Activated naive CD4-positive, alpha-beta T cell treated with anti-CD3 and anti-CD28 coated beads, Interleukin-2, amount 50 U/mL, for 16 hours (primary cell): ENCODE measurements around the gene ZNF683.
"Not testable (repeated sequence)": the region's sequence is repeated elsewhere in the genome, so short reads cannot be mapped to it uniquely, and the experiment has no call there.

Source experiments
- DNase-seq: peaks from one replicate; pipeline ENCODE4 v3.0.0-alpha.2; 2020

ZNF683 gene

GRCh38 chr1:26384076-26384475 lies 11.5 kb upstream of the ZNF683 start:
- DNase-seq = no peak

DNA sequence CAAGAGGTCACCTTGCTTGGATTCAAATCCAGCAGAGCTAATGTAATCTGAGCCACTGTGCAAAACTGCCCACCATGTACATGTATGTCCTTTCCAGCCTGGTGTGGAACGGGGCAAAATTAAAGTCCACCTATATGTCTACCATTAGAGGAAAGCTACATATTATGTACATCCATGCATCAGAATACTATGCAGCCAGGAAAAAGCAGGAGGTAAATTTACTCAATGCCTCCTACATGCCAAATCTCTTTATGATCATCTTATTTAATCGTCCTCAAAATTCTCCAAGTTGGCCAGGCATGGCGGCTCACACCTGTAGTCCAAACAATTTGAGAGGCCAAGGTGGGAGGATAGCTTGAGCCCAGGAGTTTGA lies 6.3 kb upstream of the ZNF683 start:
- no peak for DNase-seq

DNA sequence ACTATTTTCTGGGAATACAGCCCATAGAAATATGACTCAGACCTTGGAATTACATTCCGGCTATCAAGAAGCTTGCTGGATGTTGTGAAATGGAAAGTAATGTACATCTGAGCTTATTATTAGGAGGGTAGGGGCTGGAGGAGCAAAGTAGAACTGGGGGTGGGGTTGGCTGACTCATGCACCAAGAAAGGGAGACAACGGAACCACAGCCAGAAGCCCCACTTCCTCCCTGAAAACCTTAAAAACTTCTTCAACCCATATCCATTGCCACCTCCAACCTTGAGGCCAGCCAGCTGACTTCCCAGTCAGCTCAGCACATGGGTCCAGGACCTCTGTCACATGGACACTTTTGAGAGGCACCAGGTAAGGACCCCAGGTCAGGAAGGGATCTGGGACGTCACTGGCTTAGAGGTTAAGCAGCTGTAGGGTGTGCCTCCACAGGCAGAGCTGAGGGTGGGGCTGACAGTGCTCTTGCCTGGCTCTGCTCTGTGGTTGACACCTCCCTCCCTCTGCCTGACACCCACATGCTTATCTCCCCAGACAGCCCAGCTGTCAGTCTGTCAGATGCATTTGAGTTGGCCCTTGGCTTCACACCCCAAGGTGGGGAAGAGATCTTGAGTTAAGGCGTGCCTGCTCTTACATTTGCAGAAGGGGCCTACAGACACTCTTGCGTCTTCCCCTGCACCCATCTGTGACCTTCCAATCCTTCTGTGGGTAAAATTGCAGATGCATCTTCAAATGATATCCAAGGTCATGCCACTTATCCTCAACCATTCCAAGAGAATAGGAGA lies 5.7 kb upstream of the ZNF683 start:
- DNase-seq = peak; percentile 60

DNA sequence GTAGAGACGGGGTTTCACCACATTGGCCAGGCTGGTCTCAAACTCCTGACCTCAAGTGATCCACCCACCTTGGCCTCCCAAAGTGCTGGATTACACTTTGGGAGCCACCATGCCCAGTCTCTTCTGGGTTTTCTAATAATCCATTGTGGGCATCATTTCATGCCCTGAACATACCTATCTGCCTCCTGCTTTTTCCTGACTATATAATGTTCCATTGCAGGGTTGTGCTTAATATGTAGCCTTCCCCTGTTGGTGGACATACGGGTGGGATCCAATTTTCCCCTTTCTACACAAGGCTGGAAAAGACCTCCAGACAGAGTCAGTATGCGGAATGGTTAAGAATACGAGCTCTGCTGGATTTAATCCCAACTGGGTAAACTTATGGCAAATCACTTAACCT lies 3.5 kb upstream of the ZNF683 start:
- no peak for DNase-seq

GRCh38 chr1:26375081-26375480 lies 2.5 kb upstream of the ZNF683 start:
- DNase-seq = no peak

DNA sequence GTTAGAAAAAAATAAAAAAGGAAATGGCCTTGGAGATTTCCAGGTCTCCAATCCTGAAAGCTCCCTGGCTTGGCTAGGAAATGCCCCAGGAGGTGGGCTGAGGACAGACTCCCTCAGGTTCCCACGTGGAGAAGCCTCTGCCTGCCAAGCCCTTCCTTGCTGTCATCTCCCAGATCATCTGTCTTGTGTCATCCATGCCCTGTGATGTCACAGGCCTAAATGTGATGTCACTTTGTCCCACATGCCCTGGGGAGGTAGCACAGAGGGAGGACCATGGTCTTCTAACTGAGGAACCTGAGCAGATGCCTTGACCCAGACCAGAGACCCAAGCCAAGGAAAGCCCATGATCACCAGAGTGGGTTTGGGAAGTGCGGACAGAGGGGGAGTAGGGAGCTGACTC lies 1.8 kb upstream of the ZNF683 start:
- not testable (repeated sequence) for DNase-seq

DNA sequence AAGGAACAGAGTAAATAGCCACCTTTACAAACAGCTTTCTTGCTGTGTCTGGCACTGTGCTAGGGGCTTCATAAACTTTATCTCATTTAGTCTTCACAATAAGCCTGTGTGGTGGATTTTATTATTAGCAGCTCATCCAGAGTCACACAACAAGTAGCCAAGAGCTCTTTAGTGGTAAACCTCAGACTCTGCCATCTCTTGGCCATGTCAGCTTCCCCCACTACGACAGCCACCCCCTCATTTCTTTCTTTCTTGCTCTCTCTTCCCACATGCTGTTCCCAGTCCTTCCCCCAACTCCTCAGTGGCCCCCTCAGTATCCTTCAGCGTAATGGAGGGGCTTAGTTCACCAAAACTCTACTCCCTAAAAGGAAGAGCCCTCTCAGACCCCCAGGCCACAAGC lies 1.2 kb upstream of the ZNF683 start:
- DNase-seq = no peak

- DNase-seq = no peak
These were observed 731 bp upstream of the ZNF683 start for GRCh38 chr1:26373281-26373680.

DNA sequence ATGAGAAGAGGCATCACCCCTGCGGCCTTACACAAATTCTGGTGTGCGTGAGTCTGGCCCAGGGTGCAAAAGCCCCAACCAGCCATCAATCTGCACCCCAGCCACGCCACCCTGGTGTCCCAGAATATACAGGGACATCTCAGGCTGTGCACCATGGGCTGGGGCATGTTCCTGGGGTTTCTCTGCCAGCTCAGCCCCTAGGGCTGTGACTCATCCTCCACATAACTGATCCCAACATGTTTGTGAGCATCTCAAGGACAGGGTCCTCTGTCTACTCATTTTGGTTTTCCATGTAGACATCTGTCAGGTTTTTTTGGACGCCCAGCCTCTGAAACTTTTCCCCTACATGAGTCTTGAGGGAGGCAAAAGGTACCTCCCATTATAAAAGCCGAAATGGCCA lies 511 bp downstream of the ZNF683 start:
- DNase-seq = no peak

DNA sequence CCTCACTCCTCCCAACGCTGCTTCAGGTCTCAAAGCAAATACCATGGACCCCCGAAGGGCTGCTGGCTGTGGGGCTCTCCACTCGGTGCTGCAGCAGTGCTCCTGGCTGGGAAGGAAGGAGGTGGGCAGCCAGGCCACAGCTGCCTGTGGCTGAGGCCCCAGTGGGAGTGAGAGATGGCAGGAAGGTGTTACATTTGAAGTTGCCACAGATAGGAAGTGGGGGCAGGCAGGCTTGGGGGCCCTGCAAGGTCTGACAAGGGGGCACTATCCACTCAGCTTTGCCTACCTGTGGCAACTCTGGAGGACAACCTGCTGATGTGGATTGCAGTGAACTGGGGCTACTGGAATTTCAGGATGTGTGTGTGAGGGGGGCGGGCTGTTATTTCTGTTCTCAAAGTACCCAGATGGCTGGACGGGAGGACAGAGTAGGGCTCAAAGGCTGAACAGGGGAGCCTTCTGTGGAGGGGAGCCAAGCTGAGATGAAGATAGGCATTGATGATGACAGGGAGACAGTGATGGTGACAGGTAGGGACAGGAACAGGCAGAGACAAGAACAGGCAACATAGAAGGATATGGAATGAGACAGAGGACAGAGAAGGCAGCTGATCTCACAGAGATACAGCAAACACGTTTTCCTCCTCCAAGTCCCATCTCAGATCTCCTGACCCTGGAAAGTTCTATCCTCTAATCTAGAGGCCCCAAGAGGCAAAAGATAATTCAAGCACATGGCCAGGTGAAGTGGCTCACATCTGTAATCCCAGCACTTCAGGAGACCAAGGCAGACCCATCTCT lies 1.8 kb downstream of the ZNF683 start:
- no peak for DNase-seq

DNA sequence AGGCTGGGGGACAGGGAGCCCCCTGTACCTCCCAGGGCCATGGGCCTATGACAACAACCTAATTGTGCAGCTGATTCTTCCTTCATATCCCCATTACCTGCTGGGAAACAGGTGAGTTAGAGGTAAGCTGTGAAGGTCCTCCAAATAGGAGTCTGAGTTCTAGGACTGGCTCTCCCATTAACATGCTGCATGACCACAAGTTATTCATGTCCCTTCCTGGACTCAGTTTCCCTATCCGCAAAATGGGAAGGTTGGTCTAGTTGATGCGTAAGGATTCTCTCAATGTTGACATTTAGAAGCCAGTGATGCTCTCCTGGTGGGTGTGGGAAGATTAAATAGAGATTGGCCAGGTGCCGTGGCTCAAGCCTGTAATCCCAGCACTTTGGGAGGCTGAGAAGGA lies 4.1 kb downstream of the ZNF683 start:
- DNase-seq = no peak

- DNase-seq = no peak
These were observed 4.5 kb downstream of the ZNF683 start for GRCh38 chr1:26368006-26368405.

DNA sequence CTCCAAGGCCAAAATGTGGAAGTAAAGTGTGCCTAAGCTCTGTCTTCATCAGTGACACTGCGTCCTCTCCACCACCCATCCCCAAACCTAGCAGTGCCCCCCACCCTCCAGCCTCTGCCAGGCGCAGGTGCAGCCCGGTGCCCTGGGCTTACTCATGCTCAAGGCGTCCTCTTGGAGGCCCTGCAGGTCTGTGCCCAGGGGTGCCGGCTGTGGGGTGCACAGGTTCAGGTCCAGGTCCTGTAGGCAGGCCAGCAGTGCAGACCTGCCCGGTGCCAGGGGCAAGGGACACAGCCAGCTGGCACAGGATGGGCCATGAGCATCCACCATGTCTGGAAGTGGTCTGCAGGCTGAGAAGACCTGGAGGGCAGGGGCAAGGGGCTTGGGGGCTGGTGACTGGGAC lies 5.1 kb downstream of the ZNF683 start:
- DNase-seq = no peak

- DNase-seq = no peak
These were observed 7.6 kb downstream of the ZNF683 start for GRCh38 chr1:26364956-26365355.

DNA sequence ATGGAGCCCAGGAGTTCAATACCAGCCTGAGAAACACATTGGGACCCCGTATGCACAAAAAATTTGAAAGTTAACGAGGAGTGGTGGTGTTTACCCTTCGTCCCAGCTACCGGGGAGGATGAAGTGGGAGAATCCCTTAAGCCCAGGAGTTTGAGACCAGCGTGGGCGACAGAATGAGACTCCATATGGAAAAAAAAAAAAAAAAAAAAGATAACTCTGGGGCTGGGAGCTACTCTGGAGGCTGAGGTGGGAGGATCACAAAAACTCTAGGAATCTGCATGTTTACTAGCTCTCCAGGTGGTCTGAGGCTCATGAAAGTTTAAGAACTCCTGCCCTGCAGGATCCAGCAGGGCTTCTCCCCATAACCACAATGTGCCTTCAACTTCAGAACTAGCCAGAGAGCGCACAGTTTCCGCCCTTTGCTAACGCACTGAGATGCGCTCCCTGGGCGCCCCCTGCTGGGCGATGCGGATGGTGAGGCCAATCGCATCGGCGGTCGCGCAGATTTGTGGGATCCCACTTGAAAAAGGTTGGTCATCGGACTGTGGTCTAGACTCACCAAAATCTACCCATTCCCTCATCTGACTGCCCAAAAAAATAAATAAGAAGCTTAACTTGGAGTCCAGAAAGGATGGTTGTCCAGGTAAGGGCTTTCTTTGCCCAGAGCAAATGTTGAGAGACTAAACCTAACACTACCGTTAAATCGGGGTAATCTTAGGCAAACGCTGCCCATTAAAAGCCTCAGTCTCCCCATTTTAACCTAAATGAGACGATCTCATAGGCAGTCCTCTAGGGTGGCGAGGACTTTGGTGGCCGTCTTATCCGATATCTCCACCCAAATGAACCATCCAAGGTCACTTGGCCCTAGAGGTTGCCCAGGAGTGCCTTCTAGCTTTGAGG lies 8.8 kb downstream of the ZNF683 start:
- DNase-seq = peak; percentile 84

DNA sequence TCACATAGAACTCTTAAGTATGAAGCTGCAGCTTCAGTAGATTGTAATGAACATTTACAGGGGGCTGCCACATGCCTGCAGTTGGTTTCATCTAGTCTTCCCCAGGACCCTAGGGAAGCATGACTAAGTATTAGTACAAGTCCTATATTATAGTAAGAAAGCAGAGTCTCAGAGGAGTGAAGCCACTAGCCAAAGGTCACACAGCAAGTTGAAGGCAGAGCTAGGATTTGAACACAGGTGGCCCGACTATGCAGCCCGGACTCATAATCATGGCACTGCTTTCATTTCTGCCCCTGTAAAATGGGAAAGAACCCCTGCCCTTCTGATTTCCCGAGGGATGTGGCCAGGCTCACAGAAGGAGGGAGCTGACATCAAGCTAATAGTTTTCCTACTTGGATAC lies 10.2 kb downstream of the ZNF683 start:
- no peak for DNase-seq

- DNase-seq = no peak
These were observed 10.9 kb downstream of the ZNF683 start for GRCh38 chr1:26361605-26362122.

GRCh38 chr1:26360807-26361604 lies 11.5 kb downstream of the ZNF683 start:
- no peak for DNase-seq

GRCh38 chr1:26359981-26360806 lies 12.4 kb downstream of the ZNF683 start:
- peak; percentile 40 for DNase-seq

DNA sequence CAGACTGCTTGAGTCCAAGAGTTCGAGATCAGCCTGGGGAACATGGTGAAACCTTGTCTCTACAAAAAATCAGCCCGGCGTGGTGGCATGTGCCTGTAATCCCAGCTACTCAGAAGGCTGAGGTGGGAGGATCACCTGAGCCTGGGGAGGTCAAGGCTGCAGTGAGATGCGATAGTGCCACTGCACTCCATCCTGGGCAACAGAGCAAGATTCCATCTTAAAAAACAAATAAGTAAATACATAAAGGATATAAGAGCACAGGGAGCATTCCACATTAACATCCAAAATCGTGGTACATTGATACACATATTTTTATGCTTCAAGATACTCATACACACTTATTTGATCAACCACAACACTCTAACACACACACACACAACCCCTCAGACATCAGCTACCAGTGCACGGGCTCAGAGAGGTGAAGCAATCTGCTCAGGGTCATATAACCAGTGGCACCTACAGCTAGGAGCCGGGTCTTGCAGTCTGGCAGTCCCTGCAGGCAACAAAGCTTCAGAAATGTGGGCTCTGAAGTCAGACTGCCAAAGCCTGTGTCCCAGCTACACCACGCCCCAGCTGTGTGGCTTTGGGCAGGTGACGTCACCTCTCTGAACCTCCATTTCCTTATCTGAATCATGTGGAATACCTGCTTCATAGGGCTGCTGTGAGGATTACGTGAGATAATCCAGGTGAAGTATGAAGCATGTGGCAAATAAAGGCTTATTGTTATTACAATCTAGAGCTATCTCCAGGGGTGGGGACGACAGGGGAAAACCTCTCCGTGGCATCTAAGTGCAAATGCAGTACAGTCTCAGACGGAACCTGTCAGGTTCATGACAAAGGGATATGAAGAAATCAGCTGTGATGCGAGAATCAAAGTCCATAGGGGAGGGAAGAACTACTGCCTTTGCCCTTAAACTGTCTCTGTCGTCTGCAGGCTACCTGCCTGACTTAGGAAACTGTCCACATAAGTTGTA lies 13.9 kb downstream of the ZNF683 start:
- peak; percentile 66 for DNase-seq
